Activated CD8-positive, alpha-beta memory T cell treated with anti-CD3 and anti-CD28 coated beads for 24 hours (primary cell): ENCODE results near the gene MAPKAPK3.

Experiments
- DNase-seq: peaks from one replicate; pipeline ENCODE4 v3.0.0-alpha.2; 2020

Gene MAPKAPK3

DNA sequence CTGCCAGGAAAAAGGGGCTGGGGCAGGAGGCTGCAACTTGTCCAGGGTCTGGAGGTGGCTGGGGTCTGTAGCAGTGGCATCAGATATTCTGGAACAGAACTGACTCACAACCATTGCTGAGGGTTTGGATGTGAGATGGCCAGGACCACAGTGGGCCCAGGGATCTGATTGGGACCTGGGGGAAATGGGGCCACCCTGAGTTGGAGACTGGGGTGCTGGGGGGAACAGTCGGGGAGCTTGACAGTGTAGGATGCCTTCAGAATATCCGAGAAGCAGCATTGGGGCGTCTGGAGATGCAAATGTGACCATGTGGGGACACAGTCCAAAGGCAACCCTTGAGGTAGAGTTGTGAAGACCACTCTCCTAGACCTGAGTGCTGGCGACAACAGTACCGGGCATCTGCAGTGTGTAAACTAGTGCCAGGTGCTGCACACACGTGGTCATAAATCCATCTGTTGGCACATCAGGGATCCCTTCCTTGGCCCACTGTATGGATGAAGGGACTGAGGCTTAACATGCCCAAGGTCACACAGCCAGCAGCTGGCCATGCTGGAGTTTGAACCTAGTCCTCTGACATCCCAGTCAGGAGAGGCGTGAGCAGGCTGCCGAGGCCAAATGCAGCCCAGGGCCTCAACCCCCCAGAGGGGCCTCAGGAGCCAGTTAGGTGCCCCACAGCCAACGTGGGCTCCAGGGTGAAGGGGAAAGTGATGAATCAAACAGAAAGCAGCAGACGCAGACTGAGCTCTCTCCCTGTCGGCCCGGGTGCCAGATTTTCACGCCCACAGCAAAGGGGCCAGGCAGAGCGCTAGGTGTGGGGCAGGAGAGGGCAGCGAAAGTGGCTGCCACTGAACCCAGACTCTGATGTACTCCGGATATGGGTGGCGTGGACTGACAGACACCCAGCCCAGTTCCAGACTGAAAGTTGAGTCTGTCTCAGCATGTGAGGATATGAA is 28.9 kb upstream of the MAPKAPK3 start:
- DNase-seq = peak; percentile 92

DNA sequence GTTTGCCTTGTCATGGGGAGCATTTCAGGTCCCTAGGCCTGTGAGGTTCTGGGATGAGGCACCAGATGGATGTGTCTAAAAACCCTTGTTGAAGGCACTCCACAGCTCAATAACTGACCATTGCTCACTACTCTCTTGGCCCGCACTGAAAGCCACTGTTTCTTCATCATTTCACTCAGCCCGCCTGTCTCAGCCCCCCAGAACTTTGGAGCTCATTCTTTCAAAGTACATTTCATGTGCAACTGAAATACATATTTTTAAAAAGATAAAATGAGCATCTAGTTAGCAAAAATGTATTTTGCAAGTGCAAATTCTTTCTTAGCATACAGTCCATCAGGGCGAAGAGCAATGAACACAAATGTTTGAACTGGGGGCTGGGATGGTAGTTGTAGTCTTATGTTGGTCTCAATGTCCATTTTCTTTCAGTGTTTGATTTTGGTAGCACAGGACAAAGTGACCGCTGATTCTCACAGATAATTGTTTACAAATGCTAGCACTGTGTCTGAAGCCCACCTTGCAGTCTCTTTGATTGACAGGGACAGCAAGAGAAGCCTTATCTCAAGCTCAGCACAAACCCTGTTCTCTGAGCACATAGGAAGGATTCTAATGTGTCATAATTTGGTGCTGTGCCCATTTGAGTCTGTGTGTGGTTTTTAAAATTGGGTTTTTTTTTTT is 28.1 kb upstream of the MAPKAPK3 start:
- no peak for DNase-seq

DNA sequence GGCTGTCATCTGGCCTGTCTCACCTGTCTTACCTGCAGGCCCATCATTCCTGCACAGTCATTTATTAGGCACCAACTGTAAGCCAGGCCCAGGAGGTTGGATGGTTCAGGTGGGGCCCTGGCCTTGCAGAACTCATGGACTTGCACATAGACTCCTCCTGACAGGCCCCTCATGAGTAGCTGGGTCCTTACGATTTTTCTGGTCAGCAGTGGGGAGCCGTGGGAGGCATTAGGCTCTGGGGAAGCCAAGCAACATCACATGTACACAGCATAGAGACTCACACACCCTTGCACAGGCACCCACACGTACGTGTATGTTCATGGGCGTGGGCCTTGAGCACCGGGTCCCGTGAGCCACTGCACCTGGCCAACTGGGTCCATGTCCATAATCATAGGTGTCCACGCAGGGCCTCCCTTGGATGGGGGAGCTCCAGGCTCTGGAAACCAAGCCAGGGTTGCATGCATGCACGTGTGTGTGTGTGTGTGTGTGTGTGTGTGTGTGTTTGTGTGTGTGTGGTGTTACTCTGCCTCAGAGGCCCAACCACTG is 25.7 kb upstream of the MAPKAPK3 start:
- DNase-seq = peak; percentile 88

DNA sequence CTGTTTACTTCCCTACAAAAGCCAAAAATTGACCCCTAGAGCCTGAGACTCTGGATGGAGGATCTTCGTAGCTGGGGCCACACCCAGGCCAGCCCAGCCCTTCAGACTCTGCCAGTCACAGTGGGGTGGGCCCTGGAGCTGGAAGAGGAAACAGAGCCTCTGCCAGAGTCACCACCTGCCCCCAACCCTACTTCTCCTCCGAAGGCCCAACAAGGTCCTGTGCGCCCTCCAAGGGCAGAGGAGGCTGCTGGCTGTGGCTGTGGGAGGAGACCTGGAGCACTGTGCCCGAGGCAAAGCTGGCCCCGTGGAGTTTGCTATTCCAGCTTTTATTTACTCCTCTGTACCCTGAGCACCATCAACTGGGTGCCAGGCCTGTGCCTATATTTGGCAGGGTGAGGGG is 24.4 kb upstream of the MAPKAPK3 start:
- DNase-seq = peak; percentile 72

DNA sequence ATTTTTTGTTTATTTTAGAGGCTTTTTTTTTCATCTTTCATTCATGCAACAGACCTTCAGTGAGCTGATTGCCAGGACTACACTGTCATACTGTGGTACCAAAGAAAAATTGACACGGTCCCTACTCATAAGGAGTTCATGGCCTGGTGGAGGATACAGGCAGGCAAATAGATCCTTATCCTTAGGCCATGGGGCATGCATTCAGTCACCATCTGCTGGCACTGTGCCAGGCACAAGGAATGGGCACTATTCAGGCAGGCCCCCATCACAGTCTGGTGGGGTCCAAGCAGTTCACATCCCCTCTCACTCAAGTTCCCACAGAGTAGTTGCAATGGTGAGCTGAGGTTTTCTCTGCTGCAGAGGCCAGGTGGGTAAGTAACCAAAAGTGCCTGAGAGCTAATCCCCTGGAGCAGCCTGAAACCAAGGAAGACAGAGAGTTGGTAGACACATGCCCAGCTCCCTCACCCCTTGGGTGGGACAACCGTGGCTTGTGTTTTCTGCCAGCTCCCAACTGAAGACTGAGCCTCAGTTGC is 22.6 kb upstream of the MAPKAPK3 start:
- no peak for DNase-seq

DNA sequence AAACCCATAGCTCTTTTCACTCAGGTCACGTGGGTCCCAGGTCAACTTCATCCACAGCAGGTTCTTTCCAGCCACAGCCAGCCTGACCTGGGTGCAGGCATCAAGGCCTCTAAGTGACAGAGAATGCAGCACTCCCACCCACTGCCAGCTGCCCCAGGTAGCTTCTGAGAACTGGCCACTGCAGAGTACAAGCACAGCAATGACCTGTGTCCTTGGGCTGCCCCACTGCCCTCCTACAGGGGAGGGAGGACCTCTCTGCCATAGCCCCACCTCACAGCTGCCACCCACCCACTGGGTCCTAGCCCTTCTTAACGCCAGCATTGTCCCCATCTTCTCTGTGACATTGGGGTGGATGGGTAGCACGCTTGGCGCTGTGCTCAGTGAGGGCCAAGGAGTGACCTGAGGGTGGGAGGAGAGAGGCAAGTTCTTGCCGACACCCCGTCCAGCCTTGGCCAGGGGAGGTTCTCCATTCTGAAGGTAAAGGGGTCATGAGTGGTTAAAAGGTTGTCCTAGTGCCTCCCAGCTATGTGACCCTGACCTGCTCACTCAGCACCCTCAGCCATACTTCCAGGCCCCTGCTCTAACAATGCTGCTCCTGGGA is 17.7 kb upstream of the MAPKAPK3 start:
- DNase-seq = no peak

DNA sequence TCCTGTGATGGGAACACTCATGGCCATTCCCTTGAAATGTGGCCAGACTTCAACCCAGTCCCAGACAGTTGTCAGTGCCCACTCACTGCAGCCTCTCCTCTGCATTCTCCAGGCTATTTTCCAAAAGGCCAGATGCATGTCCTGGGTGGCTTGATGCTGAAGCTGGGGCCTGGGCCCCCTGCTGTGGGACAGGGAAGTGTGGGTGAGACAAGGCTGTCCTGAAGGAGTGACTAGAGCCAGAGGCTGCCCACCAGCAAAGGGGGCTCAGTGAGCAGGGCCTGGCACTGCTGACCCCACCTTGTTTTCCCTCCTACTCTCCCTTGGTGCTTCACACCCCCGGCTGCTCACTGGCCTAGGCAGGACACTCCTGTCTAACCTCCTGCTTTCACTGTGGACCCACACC is 17.2 kb upstream of the MAPKAPK3 start:
- peak; percentile 72 for DNase-seq

DNA sequence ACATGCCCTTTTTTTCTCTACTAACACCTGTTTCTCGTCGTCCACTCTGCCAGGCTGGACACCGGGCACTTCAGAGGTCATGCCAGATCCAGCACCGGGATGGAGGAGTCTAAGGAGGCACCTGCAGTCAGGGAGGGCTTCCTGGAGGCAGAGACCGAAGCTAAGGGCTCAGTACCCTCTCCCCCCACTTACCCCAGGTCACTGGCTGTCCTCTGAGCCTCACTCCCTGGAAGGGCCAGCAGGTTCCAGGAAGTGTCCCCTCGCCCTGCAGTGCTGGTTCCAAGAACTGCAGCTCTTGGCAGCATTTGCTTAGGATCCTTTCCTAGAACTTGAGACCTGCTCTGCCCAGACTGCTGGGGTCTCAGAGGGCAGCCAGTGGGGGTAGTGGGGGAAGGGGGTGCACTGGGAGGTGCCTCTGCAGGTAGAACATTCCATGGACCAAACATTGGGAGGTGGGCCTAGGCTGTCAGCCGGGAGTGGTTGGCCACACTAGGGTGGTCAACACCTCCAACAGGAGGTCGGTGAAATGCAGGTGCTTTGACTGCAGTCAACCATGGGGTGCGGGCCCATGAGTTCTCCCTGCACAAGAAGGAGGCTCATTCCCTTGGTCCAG is 16.7 kb upstream of the MAPKAPK3 start:
- DNase-seq = peak; percentile 82

DNA sequence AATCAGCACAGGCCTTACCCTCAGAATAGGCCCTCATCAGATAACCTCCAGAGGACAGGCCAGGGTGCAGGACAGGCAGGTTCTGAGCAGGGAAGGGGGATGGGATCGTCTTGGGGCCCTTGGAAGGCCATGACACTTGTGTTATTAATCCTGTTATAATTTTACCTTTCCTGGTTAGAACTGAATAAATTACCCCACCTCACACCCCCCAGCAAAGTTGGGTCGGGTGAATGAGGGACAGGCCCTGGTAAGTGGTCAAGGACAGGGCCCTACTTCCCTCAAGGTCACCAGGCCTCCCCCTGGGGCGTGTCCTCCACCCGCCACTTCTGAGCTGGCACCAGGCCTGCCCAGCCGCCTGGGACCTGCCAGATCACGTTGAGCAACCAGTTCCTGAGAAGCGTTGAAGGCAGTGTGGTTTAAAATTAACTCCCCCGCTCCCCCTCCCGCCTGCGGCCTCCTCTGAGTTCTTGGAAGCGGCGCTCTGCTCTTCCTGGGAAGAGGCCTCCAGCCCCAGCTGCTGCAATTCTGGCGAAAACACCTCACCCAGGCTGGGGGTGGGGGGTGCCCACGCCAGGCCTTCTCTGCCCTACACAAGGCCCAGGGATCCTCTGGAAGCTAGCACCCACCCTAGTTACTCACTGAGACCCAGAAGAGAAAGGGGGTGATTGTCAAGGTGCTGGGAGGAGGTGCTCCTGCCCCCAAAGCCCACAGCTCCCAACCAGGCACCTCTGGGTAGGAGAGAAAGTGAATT is 15.9 kb upstream of the MAPKAPK3 start:
- DNase-seq = peak; percentile 93

DNA sequence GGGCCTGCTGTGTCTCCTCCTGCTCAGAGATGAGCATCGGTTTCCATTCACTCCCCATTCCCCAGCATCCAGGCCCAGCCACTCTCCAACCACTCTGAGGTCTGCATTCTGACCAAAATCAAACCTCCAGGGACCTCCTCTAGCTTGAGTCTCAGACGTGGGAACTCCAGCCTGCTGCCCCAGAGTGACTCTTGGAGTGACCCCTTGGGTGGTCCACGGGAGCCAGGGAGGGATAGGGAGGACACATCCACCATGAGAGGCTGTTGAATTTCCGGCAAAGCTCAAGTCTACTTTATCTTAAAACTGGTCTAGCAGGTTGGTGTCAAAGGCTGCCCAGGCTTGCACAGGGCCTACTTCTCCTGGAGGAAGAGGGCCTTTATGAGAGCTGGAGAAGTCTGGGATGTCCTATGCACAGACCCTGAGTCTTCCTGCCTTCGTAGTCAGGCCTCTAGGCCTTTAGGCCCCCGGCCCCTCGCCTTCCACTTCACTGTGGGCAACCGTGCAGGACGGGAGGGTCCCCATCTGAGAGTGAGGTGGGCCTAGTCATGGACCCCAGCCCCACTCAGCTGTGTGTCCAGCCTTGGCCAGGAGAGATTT is 14.3 kb upstream of the MAPKAPK3 start:
- no peak for DNase-seq

DNA sequence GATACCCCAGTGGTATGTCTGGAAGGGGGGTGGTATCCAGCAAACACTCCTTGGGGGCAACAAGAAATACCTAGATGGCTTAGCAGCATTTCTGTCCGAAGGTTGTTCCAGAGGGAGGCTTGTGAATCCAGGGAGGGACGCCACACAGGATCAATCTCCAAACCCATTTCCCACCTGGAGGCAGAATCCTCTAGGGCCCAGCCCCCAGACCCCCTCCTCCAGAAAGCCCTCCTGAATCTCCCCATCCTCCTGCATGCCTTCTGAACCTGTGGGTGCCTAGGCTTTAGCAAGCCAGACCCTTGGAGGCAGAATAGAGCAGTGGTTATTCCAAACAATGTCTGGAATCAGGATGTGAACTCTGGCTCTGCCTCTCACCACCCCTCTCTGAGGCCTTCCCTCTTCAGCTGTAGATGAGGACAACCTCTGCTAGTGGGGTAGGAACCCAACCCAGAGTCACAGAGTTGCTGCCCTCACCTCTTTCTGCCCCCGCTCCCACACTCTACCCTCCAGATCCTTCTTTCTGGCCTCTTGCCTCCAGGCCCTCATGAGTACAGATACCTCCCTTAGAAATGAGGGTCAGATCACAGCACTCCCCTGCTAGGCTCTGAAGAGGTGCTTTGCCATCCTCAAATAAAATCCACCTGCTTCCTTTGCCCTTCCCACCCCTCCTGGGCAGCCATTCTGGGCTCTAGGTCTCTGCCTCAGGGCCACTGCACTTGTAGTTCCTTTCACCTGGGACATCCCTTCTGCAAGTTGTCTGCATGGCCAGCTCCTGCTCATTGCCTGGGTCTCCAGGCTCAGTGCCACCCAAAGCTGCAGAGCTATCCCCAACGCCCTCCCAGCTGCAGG is 13.5 kb upstream of the MAPKAPK3 start:
- peak; percentile 85 for DNase-seq

DNA sequence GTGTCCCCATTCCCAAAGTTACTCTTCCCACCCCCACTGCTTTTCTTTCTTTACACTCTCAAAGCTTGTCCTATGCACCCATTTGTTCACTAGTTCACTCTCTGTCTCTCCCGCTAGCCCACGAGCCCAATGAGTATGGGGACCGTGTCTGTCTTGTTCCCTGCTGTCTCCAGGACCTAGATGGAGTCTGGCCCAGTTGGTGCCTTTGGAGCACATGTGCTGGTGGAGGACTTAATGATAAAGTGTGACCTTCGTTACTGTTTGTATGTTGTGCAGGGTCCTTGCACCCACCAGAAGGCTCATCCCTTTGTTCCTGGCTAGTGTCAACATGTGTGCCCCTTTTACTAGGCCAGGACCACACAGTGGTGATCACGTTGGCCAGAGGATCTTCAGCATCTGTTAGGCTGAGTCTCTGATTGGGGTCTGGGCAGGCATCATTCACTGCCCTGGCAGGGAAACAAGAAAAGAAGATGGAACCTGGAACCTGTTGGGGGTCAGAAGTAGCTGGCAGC is 12.8 kb upstream of the MAPKAPK3 start:
- DNase-seq = peak; percentile 82

DNA sequence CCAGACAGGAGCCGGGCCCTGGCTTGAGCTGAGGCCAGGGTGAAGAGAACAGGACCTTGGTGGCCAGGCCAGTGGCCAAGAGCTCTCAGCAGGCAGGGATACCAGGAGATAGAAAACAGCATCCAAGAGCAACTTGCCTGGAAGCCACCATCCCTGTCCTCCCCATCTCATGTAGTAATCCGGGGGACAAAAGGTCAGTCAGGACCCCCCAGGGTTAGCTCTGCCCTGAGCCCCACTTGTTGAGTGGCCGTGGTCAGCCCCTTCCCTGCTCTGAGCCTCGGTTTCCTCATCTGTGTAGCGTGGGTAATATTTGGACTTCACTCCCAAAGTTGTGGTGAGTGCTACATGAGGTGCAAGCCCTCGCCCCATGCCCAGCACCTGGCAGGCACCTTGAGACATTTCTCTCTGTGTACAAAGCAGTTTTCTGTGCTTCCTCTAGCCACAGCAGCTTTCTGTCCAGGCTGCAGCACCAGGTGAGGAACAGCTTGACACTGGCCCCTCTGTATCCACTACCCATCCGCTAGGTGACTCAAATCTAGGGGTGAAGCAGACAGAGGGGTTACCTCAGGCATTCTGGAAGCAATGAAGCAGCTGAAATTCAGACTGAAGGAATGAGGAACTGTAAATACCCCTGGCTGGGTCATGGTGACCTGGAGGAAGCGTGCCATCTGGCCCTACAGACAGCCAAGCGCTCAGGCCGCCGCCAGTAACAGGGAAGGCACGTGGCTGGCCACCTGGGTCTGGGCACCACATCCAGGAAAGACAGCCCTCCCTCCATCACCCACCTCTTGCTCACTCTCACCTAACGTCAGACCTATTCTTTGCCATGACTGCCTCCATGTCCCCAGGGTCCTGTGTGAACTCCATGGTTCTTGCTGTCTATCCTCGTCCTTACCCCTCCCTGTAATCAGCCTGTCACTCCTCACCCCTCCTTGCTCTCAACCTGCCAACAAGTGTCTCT is 12.0 kb upstream of the MAPKAPK3 start:
- DNase-seq = peak; percentile 81

DNA sequence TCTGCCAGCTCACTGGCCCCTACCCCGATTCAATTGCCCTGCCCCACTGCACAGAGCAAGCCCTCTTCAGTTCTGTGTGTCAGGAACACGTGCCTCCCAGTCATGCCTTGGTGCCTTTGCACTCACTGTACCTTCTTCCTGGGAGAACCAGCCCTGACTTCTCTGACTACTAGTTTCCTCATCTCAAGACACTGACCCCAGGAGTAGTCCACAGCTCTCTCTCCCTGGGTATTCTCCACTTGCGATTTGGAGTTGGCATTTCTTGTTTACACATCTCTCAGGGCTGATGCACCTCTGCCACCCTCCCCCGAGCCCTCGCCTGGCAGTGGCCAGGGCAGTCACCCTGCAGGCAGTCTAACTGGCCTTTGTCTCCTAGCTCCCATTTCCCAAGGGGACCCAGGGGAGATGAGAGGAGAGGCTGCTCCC is 11.0 kb upstream of the MAPKAPK3 start:
- DNase-seq = peak; percentile 83

DNA sequence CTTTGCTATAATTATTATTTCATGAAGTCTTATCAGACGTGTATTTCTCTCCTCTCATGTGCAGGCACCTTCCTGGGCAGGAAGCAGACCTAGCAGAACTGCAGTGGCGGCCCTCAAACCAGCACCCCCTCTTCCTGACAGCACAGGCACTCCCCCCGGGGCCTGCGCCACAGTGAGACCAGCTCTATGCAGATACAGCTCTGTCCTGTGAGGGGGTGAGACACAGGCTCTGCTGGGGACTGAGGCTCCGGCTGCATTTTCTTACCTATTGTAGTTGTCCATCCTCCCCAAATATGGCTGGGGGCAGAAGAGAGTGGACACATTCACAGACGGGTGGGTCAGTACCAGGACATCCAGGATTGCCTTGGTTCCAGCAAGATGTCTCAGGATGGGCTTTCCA is 10.4 kb upstream of the MAPKAPK3 start:
- peak; percentile 83 for DNase-seq

DNA sequence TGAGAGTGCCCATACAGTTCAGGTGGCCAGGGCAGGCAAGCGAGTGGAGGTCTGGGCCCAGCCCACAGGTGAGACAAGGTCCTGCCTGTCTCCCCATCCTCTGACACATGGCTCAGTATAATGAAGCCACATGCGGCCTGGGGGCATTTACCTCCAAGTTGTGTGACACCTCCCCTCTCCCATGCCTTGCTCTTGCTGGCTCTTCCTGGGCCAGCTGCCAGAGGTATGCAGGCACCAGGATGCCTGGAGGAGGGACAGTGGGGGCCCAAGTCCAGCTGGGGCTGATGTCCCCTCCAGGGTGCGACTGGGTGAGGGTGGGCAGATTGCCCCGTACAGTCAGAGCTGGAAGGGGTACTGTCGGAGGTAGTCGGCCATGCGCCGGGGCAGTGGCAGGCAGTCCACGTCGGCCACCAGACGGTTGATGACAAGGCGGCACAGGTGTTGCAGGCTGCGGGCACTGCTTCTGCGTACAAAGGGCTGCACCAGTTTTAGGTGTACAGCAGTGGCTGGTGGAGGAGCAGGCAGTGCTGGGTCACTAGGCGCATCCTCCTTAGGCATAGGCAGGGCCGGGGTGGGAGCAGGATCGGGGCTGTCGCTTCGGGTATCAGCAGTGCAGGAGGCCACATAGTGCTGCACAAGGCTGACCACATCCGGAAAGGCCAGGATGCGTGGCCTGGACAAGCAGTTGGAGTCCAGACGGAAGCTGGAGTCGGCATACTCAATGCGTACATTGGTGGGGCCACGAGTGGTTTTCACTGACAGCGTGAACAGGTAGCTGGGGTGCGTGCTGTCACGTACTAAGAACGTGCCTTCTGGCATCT is 9.5 kb upstream of the MAPKAPK3 start:
- peak; percentile 86 for DNase-seq

DNA sequence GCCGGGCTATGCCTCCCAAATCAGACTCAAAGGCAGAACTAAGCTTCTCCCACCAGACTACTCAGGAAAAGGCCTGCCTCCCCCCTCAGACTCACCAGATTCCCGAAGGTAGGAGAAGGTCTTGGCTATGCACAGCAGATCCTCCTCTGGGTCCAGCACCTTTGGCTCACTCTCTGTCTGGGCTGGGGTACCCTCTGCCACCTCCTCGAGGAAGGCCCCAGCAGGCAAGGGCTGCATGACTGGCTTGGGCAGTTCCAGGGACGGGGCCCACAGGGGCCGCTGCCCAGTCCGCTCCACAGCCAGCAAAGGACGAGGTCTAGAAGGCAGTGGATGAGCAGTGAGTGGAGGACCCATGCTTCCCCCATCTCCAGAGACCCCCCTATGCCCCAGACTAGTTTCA is 8.7 kb upstream of the MAPKAPK3 start:
- DNase-seq = no peak
